RWPE2 (cell line): ENCODE measurements around the gene MPL.

Experiments
- ATAC-seq: fragments of 200-7000 bp; cut with Tn5 transposase; 3 replicates; pipeline ENCODE4 v1.9.1; 2021; ENCODE audit warnings: low read depth
- DNase-seq: peaks from one replicate; pipeline ENCODE4 v3.0.0-alpha.2; 2020; ENCODE audit warnings: low spot score
- H3K27ac ChIP-seq: fragments of 450-650 bp; 2 replicates; pipeline ENCODE4 v1.5.1; 2017; ENCODE audit warnings: mild to moderate bottlenecking; ENCODE audit not compliant: poor library complexity, severe bottlenecking
- H3K27me3 ChIP-seq: fragments of 250-450 bp; sonication (Bioruptor Pico); 2 replicates; pipeline ENCODE4 v1.5.1; 2021; ENCODE audit warnings: mild to moderate bottlenecking, moderate library complexity; ENCODE audit not compliant: insufficient read depth, poor library complexity, severe bottlenecking
- H3K36me3 ChIP-seq: fragments of 250-450 bp; sonication (Bioruptor Pico); 2 replicates; pipeline ENCODE4 v1.5.1; 2020; ENCODE audit warnings: low read depth, mild to moderate bottlenecking, moderate library complexity
- H3K4me1 ChIP-seq: fragments of 250-450 bp; sonication (Bioruptor Pico); 2 replicates; pipeline ENCODE4 v1.5.1; 2021; ENCODE audit warnings: mild to moderate bottlenecking, moderate library complexity; ENCODE audit not compliant: insufficient read depth, poor library complexity, severe bottlenecking
- H3K4me3 ChIP-seq: fragments of 250-450 bp; sonication (Bioruptor Pico); 2 replicates; pipeline ENCODE4 v1.5.1; 2021; ENCODE audit warnings: mild to moderate bottlenecking, moderate library complexity; ENCODE audit not compliant: severe bottlenecking
- H3K9me3 ChIP-seq: fragments of 250-450 bp; sonication (Bioruptor Pico); 2 replicates; pipeline ENCODE4 v1.5.1; 2021; ENCODE audit warnings: mild to moderate bottlenecking, moderate library complexity; ENCODE audit not compliant: severe bottlenecking
- CTCF ChIP-seq: fragments of 450-650 bp; IDR thresholded peaks from one replicate; pipeline ENCODE4 v1.5.1; 2017; ENCODE audit warnings: mild to moderate bottlenecking, moderate library complexity; ENCODE audit not compliant: poor library complexity, severe bottlenecking

MPL gene

GRCh38 chr1:43358121-43358745 lies 20.6 kb downstream of the MPL start:
- H3K36me3 ChIP-seq = peaks cover 39% of the 10 kb centered on the region
- DNase-seq = no peak

GRCh38 chr1:43358746-43359693 lies 21.4 kb downstream of the MPL start, which contains the start of gene CDC20:
TSS of gene CDC20 (plus strand) at chr1:43358981. CDS start at chr1:43359216, 235 bp downstream.
- H3K9me3 ChIP-seq = no peaks in the 10 kb centered on the region
- no peak for TF ChIP-seq CTCF
- peak within 1 kb of the TSS; percentile 78 for H3K27ac ChIP-seq
- peaks cover 19% of the 10 kb centered on the region for H3K4me1 ChIP-seq
- peak; percentile 99 for DNase-seq
- H3K27me3 ChIP-seq = no peaks in the 10 kb centered on the region
- H3K36me3 ChIP-seq = peaks cover 47% of the 10 kb centered on the region
- H3K4me3 ChIP-seq = peak within 1 kb of the TSS; percentile 70
- ATAC-seq = peak; percentile 94

More at GRCh38 chr1:43358121-43358745, 20.6 kb downstream of the MPL start:
- Histone ChIP-seq H3K9me3 (no peaks in the 10 kb centered on the region), H3K27me3 (no peaks in the 10 kb centered on the region), H3K27ac (peak overlapping the region; percentile 78), H3K4me1 (peaks cover 19% of the 10 kb centered on the region), H3K4me3 (peak overlapping the region; percentile 70)
- peak; percentile 15 for ATAC-seq
- peak; percentile 58 for TF ChIP-seq CTCF

GRCh38 chr1:43359696-43360095 lies 22.1 kb downstream of the MPL start:
- DNase-seq (no peak), ATAC-seq (no peak)
- no peak for TF ChIP-seq CTCF
- H3K27me3 ChIP-seq = no peaks in the 10 kb centered on the region
- peaks cover 19% of the 10 kb centered on the region for H3K4me1 ChIP-seq
- H3K36me3 ChIP-seq = peaks cover 54% of the 10 kb centered on the region
- peak overlapping the region; percentile 70 for H3K4me3 ChIP-seq
- H3K9me3 ChIP-seq = no peaks in the 10 kb centered on the region
- peak overlapping the region; percentile 78 for H3K27ac ChIP-seq

- H3K9me3 ChIP-seq = no peaks in the 10 kb centered on the region
- DNase-seq (no peak), ATAC-seq (no peak)
- peaks cover 19% of the 10 kb centered on the region for H3K4me1 ChIP-seq
- peaks cover 61% of the 10 kb centered on the region for H3K36me3 ChIP-seq
- H3K4me3 ChIP-seq = no peak overlapping the region
- H3K27me3 ChIP-seq = no peaks in the 10 kb centered on the region
- H3K27ac ChIP-seq = peak overlapping the region; percentile 78
- TF ChIP-seq CTCF = no peak
These were observed 23.0 kb downstream of the MPL start for GRCh38 chr1:43360616-43361015.
